RKO (cell line): ENCODE results near the gene SLC6A7.
"Not testable (repeated sequence)": the region's sequence is repeated elsewhere in the genome, so short reads cannot be mapped to it uniquely, and the experiment has no call there.

Experiments
- DNase-seq: peaks from one replicate; pipeline ENCODE4 v3.0.0-alpha.2; 2016; ENCODE audit warnings: low spot score

Gene SLC6A7

DNA sequence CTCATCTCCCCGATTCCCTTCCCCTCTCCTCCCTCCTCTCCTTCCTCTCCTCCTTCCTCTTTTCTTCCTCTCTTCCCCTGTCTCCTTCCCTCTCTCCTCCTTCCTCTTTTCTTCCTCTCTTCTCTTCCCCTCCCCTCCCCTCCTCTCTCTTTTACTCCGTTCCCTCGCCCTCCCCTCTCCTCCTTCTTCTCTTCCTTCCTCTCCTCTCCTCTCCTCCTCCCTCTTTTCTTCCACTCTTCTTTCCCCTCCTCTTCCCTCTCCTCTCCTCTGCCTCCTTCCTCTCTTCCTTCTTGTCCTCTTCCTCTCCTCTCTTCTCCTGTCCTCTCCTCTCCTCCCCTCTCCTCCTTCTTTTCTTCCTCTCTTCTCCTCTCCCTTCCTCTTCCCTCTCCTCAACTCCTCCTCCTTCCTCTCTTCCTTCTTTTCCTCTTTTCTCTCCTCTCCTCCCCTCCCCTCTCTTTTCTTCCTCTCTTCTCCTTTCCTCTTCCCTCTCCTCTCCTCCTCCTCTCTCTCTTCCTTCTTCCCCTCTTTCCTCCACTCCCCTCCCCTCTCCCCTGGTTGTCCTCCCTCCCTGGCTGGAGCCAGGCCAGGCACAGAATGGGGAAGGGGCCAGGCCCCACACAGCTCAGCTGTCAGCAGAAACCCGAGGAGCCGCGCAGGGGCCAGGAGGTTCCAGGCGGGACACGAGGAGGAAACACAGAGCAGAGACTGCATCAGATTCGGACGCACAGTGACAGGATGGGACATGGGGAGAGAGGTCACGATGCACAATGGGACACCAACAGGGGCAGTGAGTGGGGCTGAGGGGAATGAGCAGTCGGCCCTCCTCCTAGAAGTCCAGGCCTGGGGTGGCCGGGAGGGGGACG, 51.7 kb downstream of the SLC6A7 start:
- no peak for DNase-seq

DNA sequence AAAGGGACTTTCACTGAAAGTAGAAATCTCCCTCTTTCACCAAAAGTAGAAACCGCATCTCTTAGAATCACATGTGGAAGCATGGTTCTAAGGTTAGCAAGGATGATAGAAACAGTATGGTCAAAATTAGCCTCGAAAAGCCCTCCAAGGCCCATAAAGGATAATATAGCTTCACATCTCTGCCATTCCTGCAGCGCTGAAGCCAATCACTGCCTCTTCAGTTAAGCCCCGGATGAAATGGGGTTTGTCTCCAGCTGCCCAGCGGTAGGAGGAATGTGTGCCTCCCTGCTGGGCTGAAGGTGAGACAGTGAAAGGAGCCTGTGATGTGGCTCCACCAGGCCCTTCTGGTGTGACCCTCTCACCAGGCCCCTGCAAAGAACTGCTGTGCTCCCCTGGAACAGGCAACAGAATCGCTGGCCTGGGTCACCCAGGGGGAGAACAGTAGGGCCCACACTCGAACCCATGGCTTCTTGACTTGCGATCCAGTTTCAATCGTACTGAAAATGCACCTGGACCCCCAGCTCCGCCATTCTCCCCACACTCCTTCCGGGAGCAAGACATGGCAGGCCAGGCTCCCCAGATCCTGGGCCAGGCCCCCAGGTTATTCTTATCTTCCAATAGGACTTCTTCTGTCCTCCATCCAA, 52.5 kb downstream of the SLC6A7 start:
- no peak for DNase-seq

DNA sequence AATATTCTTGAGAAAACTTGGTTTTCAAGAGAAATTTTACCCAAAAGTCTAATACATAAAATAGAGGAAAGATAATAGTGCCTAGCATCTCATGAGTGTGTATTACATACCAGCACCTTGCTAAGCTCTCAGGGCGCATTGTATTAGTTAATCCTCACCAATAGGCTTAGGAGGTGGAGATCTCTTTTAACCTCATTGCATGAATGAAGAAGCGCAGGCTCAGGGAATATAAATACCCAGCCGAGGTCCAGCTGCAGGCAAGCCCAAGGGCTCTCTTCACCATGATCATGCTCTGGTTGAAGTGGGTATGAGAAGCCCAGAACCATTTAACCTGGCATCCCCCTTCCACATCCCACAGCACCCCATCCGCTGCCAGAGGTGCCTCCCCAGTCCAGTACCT, 53.7 kb downstream of the SLC6A7 start:
- no peak for DNase-seq

DNA sequence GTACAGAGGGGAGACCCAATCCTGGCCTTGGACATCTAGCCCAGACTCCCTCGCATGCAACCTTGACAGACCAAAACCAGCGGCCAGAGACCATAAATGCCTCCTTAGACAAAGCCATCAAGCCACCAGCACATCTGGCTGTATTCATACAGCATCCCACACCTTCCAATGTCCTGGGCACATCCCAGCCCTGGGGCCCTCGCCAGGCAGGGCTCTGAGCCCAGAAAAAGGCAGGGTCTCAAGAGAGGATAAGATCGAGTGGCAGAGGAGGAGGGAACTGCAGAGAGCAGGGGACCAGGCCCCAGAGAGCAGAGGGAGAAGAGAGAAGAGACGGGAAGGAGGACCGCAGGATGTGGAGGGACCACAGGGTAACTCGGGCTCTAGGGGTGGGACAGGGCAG, 54.3 kb downstream of the SLC6A7 start:
- DNase-seq = no peak

DNA sequence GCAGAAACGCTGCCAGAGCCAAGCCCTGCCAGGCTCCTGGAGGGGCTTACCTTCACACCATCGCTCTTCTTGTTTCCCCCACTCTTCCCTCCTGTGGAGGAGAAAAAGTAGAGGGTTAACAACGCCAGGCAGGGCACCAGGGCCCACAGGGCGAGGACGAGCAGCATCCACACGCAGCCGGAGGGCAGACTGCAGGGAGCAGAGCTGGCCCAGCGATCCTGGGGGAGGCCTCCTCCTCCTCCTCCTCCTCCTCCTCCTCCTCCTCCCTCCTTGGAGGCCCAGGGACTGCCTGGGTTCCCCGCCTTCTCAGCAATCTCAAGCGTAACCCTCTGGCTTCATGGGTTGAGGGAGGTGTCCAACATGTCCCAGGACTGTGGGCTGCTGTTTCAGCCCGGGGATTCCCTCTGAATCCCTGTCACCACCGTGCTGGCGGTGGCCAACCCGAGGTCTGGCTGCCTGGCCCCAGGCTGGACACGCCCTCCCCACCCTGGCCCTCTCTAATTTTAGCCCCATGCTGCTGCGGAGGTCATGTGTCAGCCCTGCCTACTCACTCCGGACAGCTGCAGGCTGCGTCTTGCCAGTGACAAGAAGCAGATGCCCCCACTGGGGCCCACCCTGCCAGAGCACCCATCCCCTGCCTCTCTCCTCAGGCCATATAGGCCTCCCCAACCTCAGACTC, 55.4 kb downstream of the SLC6A7 start:
- DNase-seq = no peak

DNA sequence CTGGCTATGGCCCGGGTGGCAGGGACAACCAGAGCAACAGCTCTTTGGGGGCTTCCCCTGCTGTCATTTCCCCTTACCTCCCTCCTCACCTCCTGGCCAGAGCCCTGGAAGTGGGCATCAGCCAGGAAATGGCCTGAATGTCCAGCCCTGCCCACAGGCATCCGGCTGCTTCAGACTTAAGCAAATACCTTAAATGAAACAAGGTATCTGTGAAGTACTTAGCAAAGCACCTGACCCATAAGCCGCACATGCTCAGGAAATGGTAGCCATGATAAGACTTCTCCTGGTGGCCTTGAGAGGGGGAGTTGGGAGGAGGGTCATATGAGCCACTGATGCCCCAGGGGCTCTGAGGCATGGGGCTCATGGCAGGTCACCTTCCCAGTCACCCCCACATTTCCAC, 55.9 kb downstream of the SLC6A7 start:
- DNase-seq = no peak

DNA sequence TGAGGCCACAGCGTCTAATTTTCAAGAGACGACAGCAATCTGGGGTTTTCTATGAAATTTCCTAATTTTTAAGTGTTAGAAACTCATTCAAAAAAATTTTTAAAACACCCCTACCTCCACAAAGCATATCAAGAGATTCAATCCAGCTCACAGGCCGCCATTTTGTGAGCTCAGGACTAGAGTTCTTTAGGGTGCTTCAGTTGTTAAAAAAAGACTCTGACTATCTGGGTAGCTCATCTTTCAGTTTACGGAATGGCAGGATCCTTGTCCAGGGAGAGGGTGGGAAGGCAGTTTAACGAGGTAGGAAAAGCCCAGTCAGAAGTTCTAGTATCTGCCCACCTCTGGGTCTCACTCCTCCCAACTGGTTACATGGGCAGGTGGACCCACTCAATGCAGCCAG, 56.6 kb downstream of the SLC6A7 start:
- no peak for DNase-seq

DNA sequence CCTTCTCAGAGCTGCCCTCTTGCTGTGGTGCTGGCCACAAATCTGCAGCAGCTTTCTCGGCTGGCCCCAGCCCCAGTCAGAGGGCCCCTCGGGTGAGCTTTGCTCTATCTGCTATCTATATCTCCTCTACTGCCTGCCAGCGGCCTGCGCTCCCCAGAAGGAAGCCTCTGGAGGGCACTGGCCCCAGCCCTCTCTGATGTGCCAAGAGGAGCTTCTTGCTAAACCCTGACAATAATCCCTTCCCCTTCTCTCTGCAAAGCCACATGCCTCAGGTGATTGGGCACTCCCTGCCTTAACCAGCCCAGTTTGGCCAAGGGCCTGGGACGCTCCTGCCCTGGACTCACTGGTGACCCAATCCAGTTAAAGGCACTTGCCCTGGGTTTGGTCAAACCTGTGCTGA, 57.0 kb downstream of the SLC6A7 start:
- DNase-seq = no peak

DNA sequence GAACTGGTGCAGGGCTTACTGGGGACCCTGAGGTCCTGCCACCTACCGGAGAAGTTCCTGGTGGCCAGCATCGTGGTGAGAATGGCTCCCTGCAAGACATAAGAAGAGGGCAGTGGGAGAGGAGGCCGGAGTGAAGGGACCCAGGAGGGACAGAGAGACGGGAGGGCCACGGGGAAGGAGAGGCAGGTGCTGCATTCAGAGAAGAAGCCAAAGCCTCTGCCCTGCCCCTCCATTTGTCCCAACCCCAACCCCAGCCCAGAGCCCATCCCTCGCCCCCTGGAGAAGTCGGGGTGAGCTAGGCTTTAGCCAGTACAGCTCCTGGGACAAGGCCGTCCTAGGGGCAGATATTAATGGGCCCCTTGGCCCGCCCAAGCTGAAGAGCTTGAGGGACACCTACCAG, 57.9 kb downstream of the SLC6A7 start:
- no peak for DNase-seq

DNA sequence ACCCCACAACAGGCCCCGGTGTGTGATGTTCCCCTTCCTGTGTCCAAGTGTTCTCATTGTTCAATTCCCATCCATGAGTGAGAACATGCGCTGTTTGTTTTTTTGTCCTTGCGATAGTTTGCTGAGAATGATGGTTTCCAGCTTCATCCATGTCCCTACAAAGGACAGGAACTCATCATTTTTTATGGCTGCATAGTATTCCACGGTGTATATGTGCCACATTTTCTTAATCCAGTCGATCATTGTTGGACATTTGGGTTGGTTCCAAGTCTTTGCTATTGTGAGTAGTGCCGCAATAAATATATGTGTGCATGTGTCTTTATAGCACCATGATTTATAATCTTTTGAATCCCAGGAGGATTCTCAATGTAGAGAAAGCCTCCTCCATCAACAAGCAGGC, 58.6 kb downstream of the SLC6A7 start:
- not testable (repeated sequence) for DNase-seq

DNA sequence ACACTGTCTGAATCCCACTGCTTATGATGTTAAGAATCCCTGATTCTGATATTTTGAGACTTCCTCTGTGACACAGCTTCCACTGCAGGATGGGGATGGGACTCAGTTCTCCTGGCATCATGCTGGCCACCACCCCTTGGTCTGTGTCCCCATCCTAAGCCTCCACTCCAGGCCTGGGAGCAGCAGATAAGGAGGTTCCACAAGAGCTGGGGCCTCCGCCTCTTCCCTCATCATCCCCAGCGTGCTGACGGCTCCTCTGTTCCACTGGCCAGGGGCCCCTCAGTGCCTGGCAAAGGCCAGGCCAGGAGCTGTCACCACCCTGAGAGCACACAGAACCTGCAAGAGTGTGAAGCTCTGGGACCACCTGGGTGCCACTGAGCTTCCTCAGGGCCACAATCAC, 59.1 kb downstream of the SLC6A7 start:
- DNase-seq = no peak

DNA sequence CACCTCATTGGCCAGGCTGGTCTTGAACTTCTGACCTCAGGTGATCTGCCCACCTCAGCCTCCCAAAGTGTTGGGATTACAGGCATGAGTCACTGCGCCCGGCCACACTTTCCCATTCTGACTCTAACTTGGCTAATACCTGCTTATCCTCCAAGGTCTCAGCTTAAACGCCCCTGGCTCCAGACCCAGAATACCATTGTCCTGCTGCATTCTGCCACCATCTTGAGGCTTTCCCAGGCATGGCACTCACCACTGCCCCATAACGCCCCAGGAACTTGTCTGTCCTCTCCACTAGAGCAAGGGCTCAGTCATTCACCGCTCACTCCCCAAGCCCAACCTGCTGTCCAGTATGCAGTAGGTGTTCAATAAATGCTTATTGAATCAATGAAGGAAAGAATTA, 59.9 kb downstream of the SLC6A7 start:
- no peak for DNase-seq

DNA sequence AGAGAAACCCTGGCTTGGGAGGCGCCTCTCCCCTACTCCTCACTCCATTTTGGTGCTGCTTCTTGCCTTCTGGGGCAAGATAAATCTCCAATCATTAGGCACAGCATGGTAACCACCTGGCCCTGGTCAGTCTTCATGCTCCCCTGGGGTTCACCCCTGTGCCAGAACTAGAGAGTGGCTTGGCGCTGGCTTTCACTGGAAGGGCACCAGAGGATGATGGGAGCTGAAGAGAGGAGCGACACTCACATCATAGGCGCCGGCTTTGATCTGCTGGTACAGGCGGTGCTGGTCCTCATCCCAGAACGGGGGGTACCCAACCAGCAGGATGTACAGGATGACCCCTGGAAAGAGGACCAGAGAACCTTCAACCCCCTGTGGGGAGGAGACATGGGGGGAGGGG, 61.6 kb downstream of the SLC6A7 start:
- DNase-seq = no peak

DNA sequence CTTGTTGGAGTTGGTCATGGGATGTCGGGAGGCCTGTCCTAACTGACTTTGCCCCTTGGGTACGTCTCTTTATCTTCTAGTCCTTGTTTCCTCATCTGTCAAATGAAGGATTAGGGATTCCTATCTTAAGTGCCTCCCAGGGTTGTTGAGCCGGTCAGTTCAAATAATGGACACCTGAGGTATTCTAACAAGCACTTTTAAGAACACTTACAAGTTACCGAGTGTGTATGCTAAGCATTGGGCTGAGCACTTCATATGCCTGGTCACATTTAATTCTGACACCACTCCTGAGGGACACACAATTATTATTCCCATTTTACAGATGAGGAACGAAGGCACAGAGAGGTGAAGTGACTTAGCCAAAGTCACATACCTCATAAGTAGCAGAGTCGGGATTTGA, 62.6 kb downstream of the SLC6A7 start:
- no peak for DNase-seq

DNA sequence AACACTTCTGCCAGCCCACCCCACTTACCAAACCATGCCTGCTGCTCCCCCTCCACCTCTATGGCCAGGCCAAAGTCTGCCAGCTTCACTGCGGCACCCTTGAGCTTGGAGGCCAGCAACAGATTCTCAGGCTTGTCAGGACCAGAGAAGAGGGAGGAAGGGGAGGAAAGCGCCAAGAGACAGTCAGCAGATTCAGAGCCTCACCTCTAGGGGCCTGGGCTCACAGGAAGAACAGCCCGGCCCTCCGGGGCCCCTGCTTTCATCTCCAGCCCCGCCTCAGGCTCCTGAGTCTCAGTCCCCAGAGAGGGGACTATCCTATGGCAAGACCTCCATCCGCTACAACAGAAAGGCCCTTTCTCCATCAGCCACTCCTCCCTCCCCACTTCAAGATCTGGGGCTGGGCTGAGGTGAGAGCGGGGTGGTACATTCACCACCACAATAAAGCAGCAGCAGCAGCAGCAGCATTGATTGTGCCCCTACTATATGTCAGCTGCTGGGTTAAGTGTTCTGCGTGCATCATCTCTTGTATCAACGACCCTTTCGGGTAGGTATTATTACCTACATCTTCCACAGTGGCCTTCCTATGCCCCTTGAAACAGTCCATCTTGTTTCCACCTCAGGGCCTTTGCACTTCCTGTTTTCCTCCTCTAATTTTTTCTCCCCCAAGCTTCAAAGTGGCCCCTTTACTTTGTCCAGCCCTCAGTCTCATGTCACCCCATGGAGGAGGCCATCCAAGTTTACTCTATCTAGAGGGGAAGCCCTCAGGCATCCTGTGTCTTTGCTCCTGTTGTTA, 63.8 kb downstream of the SLC6A7 start:
- DNase-seq = no peak

DNA sequence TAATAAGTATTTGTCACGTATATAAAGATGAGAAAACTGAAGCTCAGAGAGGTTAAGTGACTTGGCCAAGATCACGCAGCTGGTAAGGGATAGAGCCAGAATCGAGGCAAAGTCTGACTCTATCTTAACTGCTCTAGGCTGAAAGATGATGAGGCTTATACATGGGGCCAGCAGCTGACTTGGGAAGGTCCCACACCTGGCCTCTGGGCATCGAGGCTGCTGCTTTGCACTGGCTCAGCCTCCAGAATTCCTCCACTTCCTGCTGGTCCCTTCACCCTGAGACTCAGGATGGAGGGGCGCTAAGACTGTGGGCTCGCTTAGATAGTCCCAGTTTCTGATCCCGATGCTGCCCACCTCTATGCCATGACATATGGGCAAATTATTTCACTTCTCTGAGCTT, 64.5 kb downstream of the SLC6A7 start:
- DNase-seq = no peak

DNA sequence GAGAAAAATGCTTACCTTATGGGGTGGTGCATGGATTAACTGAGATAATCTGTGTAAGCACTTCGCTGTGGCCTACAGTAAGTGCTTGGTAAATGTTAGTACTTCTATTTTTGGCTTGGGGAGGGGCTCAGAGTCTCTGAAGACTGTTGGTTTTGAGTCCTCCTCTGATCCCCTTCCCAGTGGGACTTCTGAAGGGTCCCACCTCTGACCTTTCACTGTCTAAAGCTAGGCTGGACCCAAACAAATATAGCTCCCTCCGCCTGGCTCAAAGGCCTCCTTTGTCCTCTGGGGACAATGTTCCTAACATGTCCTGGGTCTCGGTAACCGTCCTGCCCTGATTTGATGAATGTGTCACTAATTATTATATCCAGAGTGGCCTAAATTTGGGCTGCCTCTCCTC, 64.9 kb downstream of the SLC6A7 start:
- DNase-seq = no peak

DNA sequence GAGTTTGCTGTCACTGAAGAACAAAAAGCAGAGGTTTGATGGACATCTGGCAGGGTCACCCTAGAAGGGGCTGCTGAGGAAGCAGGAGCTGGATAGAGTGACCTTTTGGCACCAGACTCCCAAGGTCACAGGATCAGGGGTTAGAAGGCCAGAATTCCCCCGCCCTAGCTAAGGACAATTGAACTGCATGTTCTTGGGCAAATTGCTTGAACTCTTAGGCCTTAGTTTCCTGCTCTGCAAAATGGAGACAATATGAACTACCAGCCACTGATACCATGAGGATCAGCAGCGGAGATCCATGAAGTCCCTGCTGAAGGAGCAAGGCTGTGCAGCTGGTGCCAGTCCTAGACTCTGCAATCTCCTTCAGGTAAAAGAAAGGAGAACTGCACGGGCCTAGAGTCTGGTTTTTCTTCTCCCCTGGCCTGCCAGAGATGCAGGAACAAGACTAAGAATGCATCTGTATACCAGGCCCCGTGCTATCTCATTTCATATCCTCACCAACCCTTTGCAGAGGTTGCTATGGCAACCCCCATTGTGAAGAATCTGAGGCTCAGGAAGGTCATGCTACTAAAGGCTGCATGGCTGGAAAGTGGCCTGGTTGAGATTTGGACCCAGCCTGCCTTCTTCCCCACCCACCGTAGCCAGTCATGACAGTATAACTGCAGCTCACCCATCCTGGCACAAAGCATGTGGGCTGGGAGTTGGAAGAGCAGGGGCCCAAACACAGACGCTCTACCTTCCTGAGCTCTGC, 66.0 kb downstream of the SLC6A7 start:
- DNase-seq = no peak

DNA sequence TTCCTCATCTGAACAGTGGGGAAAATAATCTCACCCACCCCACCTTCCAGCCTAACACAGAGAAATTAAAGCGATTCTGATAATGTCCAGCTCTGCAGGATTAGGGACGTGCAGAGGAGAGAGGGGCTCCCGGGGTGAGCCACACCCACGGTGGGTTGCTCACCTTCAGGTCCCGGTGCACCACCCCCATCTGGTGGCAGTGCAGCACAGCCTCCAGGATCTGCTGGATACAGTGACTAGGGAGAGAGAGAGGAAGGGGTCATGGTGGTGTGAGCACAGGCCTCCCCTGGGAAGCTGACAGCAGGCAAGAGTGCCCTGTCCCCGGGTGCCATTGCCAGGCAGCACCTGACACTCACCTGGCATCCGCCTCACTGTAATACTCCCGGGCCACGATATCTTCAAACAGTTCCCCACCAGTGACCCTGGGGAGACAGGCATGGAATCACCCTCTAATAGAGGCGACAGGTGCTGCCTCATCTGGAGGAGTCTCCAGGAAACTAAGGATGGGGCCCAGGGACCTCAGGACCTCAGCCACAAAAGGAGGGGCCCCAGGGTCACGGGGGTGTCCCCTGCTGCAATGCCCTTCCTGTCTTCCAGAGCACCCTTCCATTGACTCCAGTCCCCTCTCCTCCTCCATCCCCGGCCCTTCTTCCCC, 66.7 kb downstream of the SLC6A7 start:
- no peak for DNase-seq

DNA sequence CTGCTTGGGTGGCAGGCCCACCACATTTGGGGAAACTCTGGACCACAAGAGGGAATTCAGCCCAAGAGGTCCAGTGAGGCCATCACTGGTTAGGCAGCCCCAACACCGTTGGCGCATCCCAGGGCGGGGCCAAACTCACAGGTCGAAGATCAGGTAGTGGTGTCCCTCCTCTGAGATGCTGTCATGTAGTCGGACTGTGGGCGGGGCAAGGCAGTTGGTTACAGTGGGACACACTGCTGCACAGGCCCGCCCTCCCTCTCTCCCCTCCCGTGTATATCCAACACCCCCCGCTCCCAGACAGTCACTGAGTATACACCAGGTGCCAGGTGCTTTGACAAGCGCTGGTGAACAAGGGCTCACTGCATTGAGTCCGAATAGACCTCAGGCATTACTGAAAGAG, 67.6 kb downstream of the SLC6A7 start:
- DNase-seq = no peak

DNA sequence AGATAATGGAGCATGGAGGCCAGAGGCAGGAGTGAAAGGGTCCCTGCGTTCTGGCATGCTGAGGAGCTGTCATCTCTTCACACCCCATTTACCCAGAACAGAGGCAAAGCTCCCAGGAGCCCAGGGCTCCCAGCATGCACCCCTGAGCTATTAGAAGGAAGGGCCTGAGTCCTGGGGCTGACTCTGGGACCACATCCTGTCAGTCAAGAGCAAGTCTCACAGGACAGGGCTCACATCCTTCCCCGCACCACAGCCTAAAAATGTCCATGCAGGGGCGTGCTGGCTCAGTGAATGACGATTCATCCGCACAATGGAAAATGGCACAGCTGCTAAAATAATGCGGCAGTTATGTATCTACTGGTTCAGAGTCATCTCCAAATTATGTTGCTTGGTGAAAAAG, 68.3 kb downstream of the SLC6A7 start:
- peak; percentile 10 for DNase-seq
